ENCODE measurements around the gene PMFBP1.

The PMFBP1 gene

GRCh38 chr16:72171236-72171635 lies 719 bp downstream of the PMFBP1 start:
- H3K4me3 ChIP-seq (ENCODE audit: low read depth, low read length), result no peak overlapping the region
- no peak for DNase-seq (ENCODE audit: low read depth)
- TF ChIP-seq CTCF (IDR thresholded peaks at IDR 0.05; ENCODE audit: low read depth, low read length, missing control alignments), result no peak

GRCh38 chr16:72169708-72170107 lies 2.2 kb downstream of the PMFBP1 start:
- DNase-seq (ENCODE audit: low read depth), result no peak
- TF ChIP-seq CTCF (IDR thresholded peaks at IDR 0.05; ENCODE audit: low read depth, low read length, missing control alignments), result no peak
- no peak overlapping the region for H3K4me3 ChIP-seq (ENCODE audit: low read depth, low read length)

GRCh38 chr16:72168365-72168764 lies 3.6 kb downstream of the PMFBP1 start:
- no peak for DNase-seq (ENCODE audit: low read depth)

GRCh38 chr16:72166954-72167561 lies 4.9 kb downstream of the PMFBP1 start:
- no peak overlapping the region for H3K4me3 ChIP-seq (ENCODE audit: low read depth, low read length)
- no peak for DNase-seq (ENCODE audit: low read depth)
- TF ChIP-seq CTCF (IDR thresholded peaks at IDR 0.05; ENCODE audit: low read depth, low read length, missing control alignments), result no peak

More at GRCh38 chr16:72168365-72168764, 3.6 kb downstream of the PMFBP1 start:
- H3K4me3 ChIP-seq (ENCODE audit: low read depth, low read length), result no peak overlapping the region
- no peak for TF ChIP-seq CTCF (IDR thresholded peaks at IDR 0.05; ENCODE audit: low read depth, low read length, missing control alignments)

- no peak overlapping the region for H3K4me3 ChIP-seq (ENCODE audit: low read depth, low read length)
- no peak for DNase-seq (ENCODE audit: low read depth)
- TF ChIP-seq CTCF (IDR thresholded peaks at IDR 0.05; ENCODE audit: low read depth, low read length, missing control alignments), result no peak
Measured at GRCh38 chr16:72166151-72166550, 5.8 kb downstream of the PMFBP1 start.

GRCh38 chr16:72164691-72165090 lies 7.3 kb downstream of the PMFBP1 start:
- H3K4me3 ChIP-seq (ENCODE audit: low read depth, low read length), result no peak overlapping the region
- DNase-seq (ENCODE audit: low read depth), result no peak
- no peak for TF ChIP-seq CTCF (IDR thresholded peaks at IDR 0.05; ENCODE audit: low read depth, low read length, missing control alignments)

- DNase-seq (ENCODE audit: low read depth), result no peak
- no peak for TF ChIP-seq CTCF (IDR thresholded peaks at IDR 0.05; ENCODE audit: low read depth, low read length, missing control alignments)
- no peak overlapping the region for H3K4me3 ChIP-seq (ENCODE audit: low read depth, low read length)
Measured at GRCh38 chr16:72162105-72162692, 9.8 kb downstream of the PMFBP1 start.
